Liver (tissue), 9 donors: ENCODE data around the gene PROX1. TPM values are rescaled to one million over a fixed set of nuclear protein-coding genes. Genes with fewer than 3 reads are reported as not detected.

ENCODE experiments used
- DNase-seq: peaks from one replicate; pipeline ENCODE4 v3.0.0-alpha.2; 2017; ENCODE audit warnings: low spot score
- H3K27ac ChIP-seq, 2 donors: one replicate each; pipeline ENCODE4 v1.7.0; 2013; ENCODE audit warnings: inconsistent platforms in 2 of 2, low read length in 2 of 2, control low read depth in 1 of 2, low read depth in 1 of 2, mild to moderate bottlenecking in 1 of 2
- H3K27me3 ChIP-seq, 4 donors: one replicate each; pipeline versions ENCODE4 v1.6.1 to v1.7.0; 2013; ENCODE audit warnings: low read length in 3 of 4, inconsistent platforms in 1 of 4, mild to moderate bottlenecking in 1 of 4, moderate library complexity in 1 of 4; ENCODE audit not compliant: control insufficient read depth in 4 of 4, insufficient read depth in 4 of 4
- H3K36me3 ChIP-seq, 4 donors: one replicate each; pipeline versions ENCODE4 v1.6.1 to v1.7.0; 2013; ENCODE audit warnings: low read length in 3 of 4, mild to moderate bottlenecking in 3 of 4, low read depth in 1 of 4, moderate library complexity in 1 of 4; ENCODE audit not compliant: control insufficient read depth in 4 of 4, insufficient read depth in 3 of 4
- H3K4me1 ChIP-seq, 4 donors: one replicate each; pipeline versions ENCODE4 v1.6.1 to v1.7.0; 2013; ENCODE audit warnings: low read length in 3 of 4, mild to moderate bottlenecking in 3 of 4, moderate library complexity in 1 of 4; ENCODE audit not compliant: control insufficient read depth in 4 of 4, insufficient read depth in 4 of 4
- H3K4me3 ChIP-seq, 3 donors: one replicate each; pipeline versions ENCODE4 v1.6.1 to v1.7.0; 2013; ENCODE audit warnings: low read length in 3 of 3, control low read depth in 1 of 3, low read depth in 1 of 3, mild to moderate bottlenecking in 1 of 3
- H3K9ac ChIP-seq, 2 donors: one replicate each; pipeline ENCODE4 v1.7.0; 2013; ENCODE audit warnings: low read length in 2 of 2, mild to moderate bottlenecking in 2 of 2, moderate library complexity in 2 of 2, control low read depth in 1 of 2, low read depth in 1 of 2
- H3K9me3 ChIP-seq, 4 donors: one replicate each; pipeline versions ENCODE4 v1.6.1 to v1.7.0; 2013; ENCODE audit warnings: low read length in 3 of 4; ENCODE audit not compliant: control insufficient read depth in 4 of 4
- ATF3 ChIP-seq: IDR thresholded peaks from 2 replicates; pipeline ENCODE4 v1.6.1; 2016; ENCODE audit warnings: antibody characterized with exemption
- CTCF ChIP-seq: fragments of 150-350 bp; IDR thresholded peaks from 2 replicates; pipeline ENCODE4 v1.5.1; 2017; ENCODE audit warnings: improper control_type of control experiment, low read depth, low read length; ENCODE audit not compliant: missing input control
- EGR1 ChIP-seq, 2 donors: IDR thresholded peaks; 2 replicates each; pipeline ENCODE4 v1.6.1; 2016 to 2018; ENCODE audit warnings: antibody characterized with exemption in 2 of 2, low read depth in 2 of 2
- FOXA1 ChIP-seq: IDR thresholded peaks from 2 replicates; pipeline ENCODE4 v1.6.1; 2016; ENCODE audit warnings: antibody characterized with exemption
- FOXA2 ChIP-seq: IDR thresholded peaks from 2 replicates; pipeline ENCODE4 v1.6.1; 2016; ENCODE audit warnings: antibody characterized with exemption
- GABPA ChIP-seq, 2 donors: IDR thresholded peaks in 1 of 2; conservative IDR thresholded peaks in 1 of 2; 2 replicates each; pipeline ENCODE4 v1.6.1; 2016; ENCODE audit warnings: antibody characterized with exemption in 2 of 2, mild to moderate bottlenecking in 1 of 2, moderate library complexity in 1 of 2
- HNF4A ChIP-seq, 2 donors: conservative IDR thresholded peaks; 2 replicates each; pipeline ENCODE4 v1.6.1; 2016; ENCODE audit warnings: antibody characterized with exemption in 2 of 2, mild to moderate bottlenecking in 2 of 2
- HNF4G ChIP-seq: IDR thresholded peaks from 2 replicates; pipeline ENCODE4 v1.6.1; 2016; ENCODE audit warnings: antibody characterized with exemption
- JUND ChIP-seq, 2 donors: IDR thresholded peaks; 2 replicates each; pipeline ENCODE4 v1.6.1; 2016; ENCODE audit warnings: antibody characterized with exemption in 2 of 2
- MAX ChIP-seq: IDR thresholded peaks from 2 replicates; pipeline ENCODE4 v1.6.1; 2016; ENCODE audit warnings: antibody characterized with exemption
- NR2F2 ChIP-seq: IDR thresholded peaks from 2 replicates; pipeline ENCODE4 v1.6.1; 2016; ENCODE audit warnings: antibody characterized with exemption
- RAD21 ChIP-seq, 2 donors: IDR thresholded peaks; 2 replicates each; pipeline ENCODE4 v1.6.1; 2016; ENCODE audit warnings: antibody characterized with exemption in 2 of 2, mild to moderate bottlenecking in 2 of 2
- REST ChIP-seq: IDR thresholded peaks from 2 replicates; pipeline ENCODE4 v1.6.1; 2016; ENCODE audit warnings: antibody characterized with exemption, mild to moderate bottlenecking
- RXRA ChIP-seq, 2 donors: IDR thresholded peaks; 2 replicates each; pipeline ENCODE4 v1.6.1; 2017 to 2018; ENCODE audit warnings: antibody characterized with exemption in 2 of 2, mild to moderate bottlenecking in 1 of 2
- SP1 ChIP-seq: IDR thresholded peaks from 2 replicates; pipeline ENCODE4 v1.6.1; 2018; ENCODE audit warnings: antibody characterized with exemption, mild to moderate bottlenecking
- TAF1 ChIP-seq: conservative IDR thresholded peaks from 2 replicates; pipeline ENCODE4 v1.6.1; 2016; ENCODE audit warnings: antibody characterized with exemption, mild to moderate bottlenecking
- YY1 ChIP-seq: IDR thresholded peaks from 2 replicates; pipeline ENCODE4 v1.6.1; 2016; ENCODE audit warnings: antibody characterized with exemption, mild to moderate bottlenecking
- ZBTB33 ChIP-seq: IDR thresholded peaks from 2 replicates; pipeline ENCODE4 v1.6.1; 2016; ENCODE audit warnings: antibody characterized with exemption
- WGBS: extraction: QIAGEN DNeasy Blood & Tissue Kit; methylation state at CpG from one replicate; pipeline ENCODE4 v1.1.7; 2013; 5-methylcytosine and 5-hydroxymethylcytosine counted together
- polyA plus RNA-seq, 2 donors: library from polyadenylated mRNA; stranded (reverse) in 1 of 2; unstranded in 1 of 2; fragments of 200-250 nt in 1 of 2; fragments of >200 nt in 1 of 2; fragmentation: Nextera tagmentation in 1 of 2; extraction: Ambion mirVana in 1 of 2; gene quantifications; one replicate each; pipeline versions ENCODE4 v1.2.1 to v1.2.3, GENCODE V29; 2013 to 2015
- total RNA-seq, 2 donors: library from RNA; depleted of rRNA; stranded (reverse); fragments of >200 nt; gene quantifications; one replicate each; pipeline ENCODE4 v1.2.3, GENCODE V29; 2014
- donor health status: healthy.
- donor health status: healthy.
- donor health status: healthy.
- donor health status: healthy.
- donor health status: healthy.

PROX1 gene
- total and polyA plus RNA-seq, 4 donors: 18.3 to 101 (median 31.3) TPM

- H3K27ac ChIP-seq: peak overlapping the region; percentile 19 to 28
- peak; percentile 5 for DNase-seq
- WGBS: 73% methylated on average over 24 of the region's 24 CpGs
- H3K9ac ChIP-seq: no peak overlapping the region
- peaks cover 8 to 53% (median 16%) of the 10 kb centered on the region in 4 donors for H3K36me3 ChIP-seq
- H3K4me1 ChIP-seq: peaks cover 6 to 54% (median 33%) of the 10 kb centered on the region in 4 donors
- TF ChIP-seq ATF3 (no peak), MAX (peak; percentile 12), SP1 (peak; percentile 29), HNF4G (peak; percentile 33), RXRA (IDR thresholded peaks at IDR 0.05) (peak; percentile 26 to 30), REST (no peak), TAF1 (no peak), FOXA1 (no peak), FOXA2 (no peak), JUND (IDR thresholded peaks at IDR 0.05) (peak in 1 of 2 donors; percentile 39), EGR1 (IDR thresholded peaks at IDR 0.05; ENCODE audit: low read depth in 2 of 2) (no peak), GABPA (IDR thresholded peaks at IDR 0.05 in 1 of 2, conservative IDR thresholded peaks at IDR 0.05 in 1 of 2) (peak in 1 of 2 donors; percentile 52), HNF4A (conservative IDR thresholded peaks at IDR 0.05) (peak; percentile 45 to 63), CTCF (no peak), RAD21 (IDR thresholded peaks at IDR 0.05) (peak in 1 of 2 donors; percentile 14), YY1 (peak; percentile 12), ZBTB33 (peak; percentile 51), NR2F2 (no peak)
- H3K27me3 ChIP-seq: no peaks in the 10 kb centered on the region
- no peak overlapping the region for H3K4me3 ChIP-seq
- H3K9me3 ChIP-seq: no peaks in the 10 kb centered on the region
Observed at GRCh38 chr1:213997038-213997771, 9.4 kb downstream of the PROX1 start.
